Testis (tissue), 3 donors: Measurements from ENCODE around the gene KIF21B. TPM values are rescaled to one million over a fixed set of nuclear protein-coding genes. Genes with fewer than 3 reads are reported as not detected.

Experiments used
- DNase-seq: peaks from one replicate; pipeline ENCODE4 v3.0.0-alpha.2; 2019
- H3K27ac ChIP-seq, 2 donors: fragments of 200-600 bp; sonication (generic); one replicate each; pipeline ENCODE4 v1.5.1; 2019
- H3K27me3 ChIP-seq: fragments of 200-600 bp; sonication (generic); one replicate; pipeline ENCODE4 v1.5.1; 2019
- H3K36me3 ChIP-seq: fragments of 200-600 bp; sonication (generic); one replicate; pipeline ENCODE4 v1.5.1; 2017; ENCODE audit warnings: low read depth; ENCODE audit errors: missing control alignments
- H3K4me1 ChIP-seq: fragments of 200-600 bp; sonication (generic); one replicate; pipeline ENCODE4 v1.5.1; 2019
- H3K4me3 ChIP-seq, 2 donors: fragments of 200-600 bp; sonication (generic); one replicate each; pipeline ENCODE4 v1.5.1; 2017 to 2019
- H3K9me3 ChIP-seq: fragments of 200-600 bp; sonication (generic); one replicate; pipeline ENCODE4 v1.5.1; 2017
- CTCF ChIP-seq, 3 experiments: fragments of 450-650 bp in 2 of 3; fragments of 200-600 bp in 1 of 3; sonication (generic) in 1 of 3; IDR thresholded peaks; one replicate each; pipeline ENCODE4 v1.5.1; 2016 to 2019; ENCODE audit warnings: antibody characterized with exemption in 3 of 3, mild to moderate bottlenecking in 2 of 3, moderate library complexity in 1 of 3
- POLR2A ChIP-seq: fragments of 450-650 bp; IDR thresholded peaks from one replicate; pipeline ENCODE4 v1.6.1; 2017; ENCODE audit warnings: antibody characterized with exemption, mild to moderate bottlenecking, moderate library complexity
- WGBS, 2 donors: methylation state at CpG; one replicate each; pipeline ENCODE4 v1.1.5; 2018; 5-methylcytosine and 5-hydroxymethylcytosine counted together
- intact Hi-C: fragments of 100-400 bp; cut with DNase I; formaldehyde crosslinking; loops from one replicate; pipeline ENCODE4 v1.15.1; 2023; ENCODE audit warnings: low total_unique reads
- polyA plus RNA-seq: library from polyadenylated mRNA; stranded (reverse); fragments of 350-450 nt; fragmentation: Illumina TruSeq; extraction: RNeasy Lipid Tissue Mini Kit (QIAGEN cat#74804); gene quantifications from one replicate; pipeline ENCODE4 v1.2.3, GENCODE V29; 2014; ENCODE audit warnings: low read depth, low replicate concordance; ENCODE audit not compliant: insufficient read depth
- total RNA-seq, 2 donors: library from RNA; depleted of rRNA; stranded (reverse); fragments of >200 nt; gene quantifications; one replicate each; pipeline ENCODE4 v1.2.3, GENCODE V29; 2016

KIF21B gene
- total and polyA plus RNA-seq, 3 donors from 2014 or later = 23.3 to 32.7 (median 32.3) TPM

DNA sequence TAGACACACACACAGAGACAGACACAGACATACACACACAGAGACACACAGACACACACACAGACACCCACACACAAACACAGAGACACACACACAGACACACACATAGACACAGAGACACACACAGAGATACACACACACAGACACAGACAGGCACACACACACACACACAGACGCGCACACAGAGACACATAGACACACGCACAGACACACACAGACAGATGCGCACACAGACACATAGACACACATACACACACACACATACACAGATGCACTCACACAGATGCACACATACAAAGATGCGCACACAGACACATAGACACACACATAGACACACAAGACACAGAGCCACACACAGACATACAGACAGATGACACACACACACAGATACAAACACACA, 16.0 kb downstream of the KIF21B start:
- intact Hi-C loops = no loop called here
- no peaks in the 10 kb centered on the region for H3K27me3 ChIP-seq
- no peaks in the 10 kb centered on the region for H3K9me3 ChIP-seq
- TF ChIP-seq POLR2A (no peak), CTCF (IDR thresholded peaks at IDR 0.05) (no peak)
- 93 to 99% methylated on average over 5 of the region's 5 CpGs for WGBS, 2 donors
- H3K27ac ChIP-seq = no peak overlapping the region
- H3K4me3 ChIP-seq = no peak overlapping the region
- DNase-seq = no peak
- H3K36me3 ChIP-seq = no peaks in the 10 kb centered on the region
- no peaks in the 10 kb centered on the region for H3K4me1 ChIP-seq

DNA sequence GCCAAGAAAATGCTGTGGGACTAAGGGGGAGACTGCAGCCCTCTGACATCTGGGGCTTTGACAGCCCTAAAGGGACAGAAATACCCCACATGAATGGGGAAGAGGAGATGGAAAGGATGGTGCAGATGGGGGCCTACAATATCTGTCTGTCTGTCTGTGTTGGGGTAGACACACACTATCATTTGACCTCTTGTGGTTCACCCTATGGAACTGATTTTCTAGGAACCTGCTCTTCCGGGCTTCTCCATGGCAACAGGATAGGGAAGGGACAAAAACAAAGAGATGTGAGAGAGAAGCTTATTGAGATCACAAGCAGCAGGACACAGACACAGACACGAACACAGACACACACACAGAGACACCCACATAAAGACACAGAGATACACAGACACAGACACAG, 17.1 kb downstream of the KIF21B start:
- TF ChIP-seq POLR2A (no peak), CTCF (IDR thresholded peaks at IDR 0.05) (no peak)
- no peaks in the 10 kb centered on the region for H3K27me3 ChIP-seq
- H3K36me3 ChIP-seq = no peaks in the 10 kb centered on the region
- H3K4me1 ChIP-seq = no peaks in the 10 kb centered on the region
- no peak overlapping the region for H3K4me3 ChIP-seq
- intact Hi-C loops = no loop called here
- DNase-seq = no peak
- 80 to 83% methylated on average over 2 of the region's 2 CpGs for WGBS, 2 donors
- H3K27ac ChIP-seq = no peak overlapping the region
- H3K9me3 ChIP-seq = no peaks in the 10 kb centered on the region

DNA sequence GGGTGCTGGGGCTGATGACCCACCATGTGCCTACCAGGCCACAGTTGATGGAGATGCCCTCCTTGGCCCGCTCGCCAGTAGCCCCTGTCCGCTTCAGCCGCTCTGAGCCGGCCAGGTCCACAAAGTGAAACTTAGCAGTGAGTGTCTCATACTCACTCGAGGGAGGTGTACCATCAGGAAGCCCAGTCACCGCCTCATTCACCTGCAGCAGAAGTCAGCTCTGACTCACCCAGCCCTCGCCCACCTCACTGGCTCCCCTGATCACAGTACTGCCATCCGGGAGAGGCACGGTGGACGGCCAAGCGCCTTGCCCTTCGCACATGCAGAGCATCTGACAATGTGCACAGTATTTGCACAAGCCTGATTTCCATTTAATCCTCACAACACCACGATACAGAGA, 18.8 kb downstream of the KIF21B start:
- Histone ChIP-seq H3K27me3 (no peaks in the 10 kb centered on the region), H3K9me3 (no peaks in the 10 kb centered on the region), H3K4me3 (no peak overlapping the region), H3K36me3 (no peaks in the 10 kb centered on the region), H3K4me1 (no peaks in the 10 kb centered on the region), H3K27ac (no peak overlapping the region)
- DNase-seq = no peak
- intact Hi-C loops = no loop called here
- no peak for TF ChIP-seq POLR2A
- TF ChIP-seq CTCF (IDR thresholded peaks at IDR 0.05) = no peak
- 97% methylated on average over 12 to 14 of the region's 14 CpGs for WGBS, 2 donors

DNA sequence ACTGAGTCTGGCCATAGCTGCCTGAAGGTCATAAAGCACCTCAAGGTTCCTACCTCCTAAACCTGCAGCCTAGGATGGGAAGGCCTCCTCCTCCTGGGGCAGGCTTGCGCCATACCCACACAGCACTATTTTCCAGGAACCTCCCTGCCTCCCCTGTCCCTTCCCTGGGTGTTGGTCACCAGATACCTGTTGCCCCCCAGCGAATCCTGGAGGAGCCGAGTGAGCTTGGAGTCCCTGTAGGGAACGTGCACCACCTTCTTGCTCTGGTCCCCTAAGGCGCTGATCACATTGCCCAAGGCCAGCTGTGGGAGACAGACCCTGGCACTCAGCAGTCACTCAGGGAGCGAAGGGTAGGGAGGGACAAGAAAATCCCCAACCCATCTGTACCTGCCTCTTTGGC, 19.4 kb downstream of the KIF21B start:
- no peak overlapping the region for H3K4me3 ChIP-seq
- no peaks in the 10 kb centered on the region for H3K36me3 ChIP-seq
- H3K27ac ChIP-seq = no peak overlapping the region
- no peak for DNase-seq
- WGBS, 2 donors = 89 to 95% methylated on average over 3 to 6 of the region's 6 CpGs
- no peaks in the 10 kb centered on the region for H3K27me3 ChIP-seq
- intact Hi-C loops = no loop called here
- H3K9me3 ChIP-seq = no peaks in the 10 kb centered on the region
- TF ChIP-seq CTCF (IDR thresholded peaks at IDR 0.05) (no peak), POLR2A (no peak)
- no peaks in the 10 kb centered on the region for H3K4me1 ChIP-seq

- 92 to 100% methylated on average over 1 of the region's 1 CpG for WGBS, 2 donors
- intact Hi-C loops = no loop called here
- Histone ChIP-seq H3K9me3 (no peaks in the 10 kb centered on the region), H3K4me1 (no peaks in the 10 kb centered on the region), H3K27ac (no peak overlapping the region), H3K36me3 (no peaks in the 10 kb centered on the region), H3K4me3 (no peak overlapping the region), H3K27me3 (no peaks in the 10 kb centered on the region)
- DNase-seq = no peak
- TF ChIP-seq CTCF (IDR thresholded peaks at IDR 0.05) (no peak), POLR2A (no peak)
These were observed 21.0 kb downstream of the KIF21B start for GRCh38 chr1:201002510-201002909.
